WTC11 (cell line): ENCODE measurements around the gene FAHD1. TPM values are rescaled to one million over a fixed set of nuclear protein-coding genes. Genes with fewer than 3 reads are reported as not detected.

Source experiments
- ATAC-seq: fragments of 200-7000 bp; cut with Tn5 transposase; 2 replicates; pipeline ENCODE4 v1.10.0; 2021; ENCODE audit warnings: mild to moderate bottlenecking, moderate library complexity
- CTCF ChIA-PET: fragments of 300-600 bp; sonication (Branson Sonifier 250); formaldehyde crosslinking; loops from one replicate; lab custom pipeline; 2021; ENCODE audit warnings: antibody characterized with exemption; lab: Charles Lee
- POLR2A ChIA-PET: fragments of 350-600 bp; sonication (Branson Sonifier 250); formaldehyde crosslinking; loops from one replicate; lab custom pipeline; 2021; ENCODE audit warnings: antibody characterized with exemption; lab: Charles Lee
- DNase-seq: peaks from one replicate; pipeline ENCODE4 v3.0.0; 2021; ENCODE audit warnings: low spot score
- H3K27ac Mint-ChIP-seq: 2 replicates; pipeline ENCODE4 v1.8.0; 2021; ENCODE audit warnings: mixed read lengths
- H3K27me3 Mint-ChIP-seq: 2 replicates; pipeline ENCODE4 v1.8.0; 2021; ENCODE audit warnings: low read depth, mild to moderate bottlenecking, moderate library complexity, mixed read lengths
- H3K36me3 Mint-ChIP-seq: 2 replicates; pipeline ENCODE4 v1.8.0; 2021; ENCODE audit warnings: mixed read lengths
- H3K4me1 Mint-ChIP-seq: 2 replicates; pipeline ENCODE4 v1.8.0; 2022; ENCODE audit warnings: mixed read lengths
- H3K4me3 Mint-ChIP-seq: 2 replicates; pipeline ENCODE4 v1.8.0; 2021; ENCODE audit warnings: mild to moderate bottlenecking, moderate library complexity, mixed read lengths
- H3K9me3 Mint-ChIP-seq: 2 replicates; pipeline ENCODE4 v1.8.0; 2021; ENCODE audit warnings: mixed read lengths
- EMX1 ChIP-seq: fragments of 250-450 bp; sonication (Bioruptor Pico); IDR thresholded peaks from 2 replicates; pipeline ENCODE4 v1.8.0; 2021; ENCODE audit warnings: mild to moderate bottlenecking
- IRF2 ChIP-seq: sonication (generic); formaldehyde crosslinking; IDR thresholded peaks from 2 replicates; pipeline ENCODE4 v1.8.0; 2022; ENCODE audit warnings: low read depth, missing genetic modification reagents, borderline replicate concordance
- MXD4 ChIP-seq: fragments of 250-450 bp; sonication (Bioruptor Pico); IDR thresholded peaks from 2 replicates; pipeline ENCODE4 v1.8.0; 2021; ENCODE audit warnings: mild to moderate bottlenecking, moderate library complexity, borderline replicate concordance
- NFATC4 ChIP-seq: fragments of 250-450 bp; sonication (Bioruptor Pico); IDR thresholded peaks from 2 replicates; pipeline ENCODE4 v1.9.0; 2021; ENCODE audit warnings: mild to moderate bottlenecking
- NFYB ChIP-seq: sonication (generic); formaldehyde crosslinking; conservative IDR thresholded peaks from 2 replicates; pipeline ENCODE4 v1.8.0; 2022; ENCODE audit warnings: low read depth, missing genetic modification reagents
- SMAD3 ChIP-seq: sonication (generic); formaldehyde crosslinking; IDR thresholded peaks from 2 replicates; pipeline ENCODE4 v1.8.0; 2022; ENCODE audit warnings: missing genetic modification reagents, mild to moderate bottlenecking, borderline replicate concordance
- ZNF121 ChIP-seq: sonication (generic); formaldehyde crosslinking; IDR thresholded peaks from 2 replicates; pipeline ENCODE4 v1.8.0; 2023; ENCODE audit warnings: missing genetic modification reagents
- total RNA-seq: library from RNA; stranded (reverse); gene quantifications from 3 replicates; pipeline ENCODE4 v1.2.3, GENCODE V29; 2021
- TF ChIP-seq, protein P1 (sequence below): sonication (generic); formaldehyde crosslinking; conservative IDR thresholded peaks from 2 replicates; pipeline ENCODE4 v1.8.1; 2023; ENCODE audit warnings: mild to moderate bottlenecking, low read depth, missing genetic modification reagents, moderate library complexity
- TF ChIP-seq, protein P2 (sequence below): sonication (generic); formaldehyde crosslinking; IDR thresholded peaks from 2 replicates; pipeline ENCODE4 v1.8.1; 2023; ENCODE audit warnings: mild to moderate bottlenecking, moderate library complexity, missing genetic modification reagents
- TF ChIP-seq, protein P3 (sequence below): fragments of 200-600 bp; IDR thresholded peaks from 2 replicates; pipeline ENCODE4 v1.8.0; 2022; ENCODE audit warnings: antibody characterized with exemption
- TF ChIP-seq, protein P4 (sequence below): sonication (generic); formaldehyde crosslinking; IDR thresholded peaks from 2 replicates; pipeline ENCODE4 v1.8.0; 2023; ENCODE audit warnings: missing genetic modification reagents, mild to moderate bottlenecking, borderline replicate concordance
- TF ChIP-seq, protein P5 (sequence below): sonication (generic); formaldehyde crosslinking; IDR thresholded peaks from 2 replicates; pipeline ENCODE4 v1.8.1; 2023; ENCODE audit warnings: mild to moderate bottlenecking, missing genetic modification reagents, moderate library complexity

The FAHD1 gene
- total RNA-seq, 1 experiment from 2014 or later: 14.3 TPM

DNA sequence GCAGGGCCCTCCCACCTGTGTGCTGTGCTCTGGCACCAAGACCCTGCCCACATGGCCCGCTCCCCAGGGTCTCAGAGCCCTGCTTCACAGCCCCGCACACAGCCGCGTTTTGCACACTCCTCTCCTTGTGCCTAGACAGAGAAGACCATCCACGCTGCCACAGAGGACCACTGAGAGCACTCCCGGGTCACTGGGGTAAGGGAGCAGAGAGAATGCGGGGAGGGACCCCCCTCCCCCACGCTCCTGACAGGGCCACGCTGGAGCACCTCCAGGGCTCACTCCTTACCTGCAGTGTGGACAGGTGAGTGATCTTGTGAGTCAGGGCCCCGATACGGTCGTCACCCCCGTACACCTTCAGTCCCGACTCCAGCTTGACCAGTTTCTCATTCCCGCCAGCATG lies 7.4 kb upstream of the FAHD1 start (continued):
- TF ChIP-seq, protein P1, sequence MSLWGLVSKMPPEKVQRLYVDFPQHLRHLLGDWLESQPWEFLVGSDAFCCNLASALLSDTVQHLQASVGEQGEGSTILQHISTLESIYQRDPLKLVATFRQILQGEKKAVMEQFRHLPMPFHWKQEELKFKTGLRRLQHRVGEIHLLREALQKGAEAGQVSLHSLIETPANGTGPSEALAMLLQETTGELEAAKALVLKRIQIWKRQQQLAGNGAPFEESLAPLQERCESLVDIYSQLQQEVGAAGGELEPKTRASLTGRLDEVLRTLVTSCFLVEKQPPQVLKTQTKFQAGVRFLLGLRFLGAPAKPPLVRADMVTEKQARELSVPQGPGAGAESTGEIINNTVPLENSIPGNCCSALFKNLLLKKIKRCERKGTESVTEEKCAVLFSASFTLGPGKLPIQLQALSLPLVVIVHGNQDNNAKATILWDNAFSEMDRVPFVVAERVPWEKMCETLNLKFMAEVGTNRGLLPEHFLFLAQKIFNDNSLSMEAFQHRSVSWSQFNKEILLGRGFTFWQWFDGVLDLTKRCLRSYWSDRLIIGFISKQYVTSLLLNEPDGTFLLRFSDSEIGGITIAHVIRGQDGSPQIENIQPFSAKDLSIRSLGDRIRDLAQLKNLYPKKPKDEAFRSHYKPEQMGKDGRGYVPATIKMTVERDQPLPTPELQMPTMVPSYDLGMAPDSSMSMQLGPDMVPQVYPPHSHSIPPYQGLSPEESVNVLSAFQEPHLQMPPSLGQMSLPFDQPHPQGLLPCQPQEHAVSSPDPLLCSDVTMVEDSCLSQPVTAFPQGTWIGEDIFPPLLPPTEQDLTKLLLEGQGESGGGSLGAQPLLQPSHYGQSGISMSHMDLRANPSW (CRISPR knock-in tag): no peak
- TF ChIP-seq, protein P2, sequence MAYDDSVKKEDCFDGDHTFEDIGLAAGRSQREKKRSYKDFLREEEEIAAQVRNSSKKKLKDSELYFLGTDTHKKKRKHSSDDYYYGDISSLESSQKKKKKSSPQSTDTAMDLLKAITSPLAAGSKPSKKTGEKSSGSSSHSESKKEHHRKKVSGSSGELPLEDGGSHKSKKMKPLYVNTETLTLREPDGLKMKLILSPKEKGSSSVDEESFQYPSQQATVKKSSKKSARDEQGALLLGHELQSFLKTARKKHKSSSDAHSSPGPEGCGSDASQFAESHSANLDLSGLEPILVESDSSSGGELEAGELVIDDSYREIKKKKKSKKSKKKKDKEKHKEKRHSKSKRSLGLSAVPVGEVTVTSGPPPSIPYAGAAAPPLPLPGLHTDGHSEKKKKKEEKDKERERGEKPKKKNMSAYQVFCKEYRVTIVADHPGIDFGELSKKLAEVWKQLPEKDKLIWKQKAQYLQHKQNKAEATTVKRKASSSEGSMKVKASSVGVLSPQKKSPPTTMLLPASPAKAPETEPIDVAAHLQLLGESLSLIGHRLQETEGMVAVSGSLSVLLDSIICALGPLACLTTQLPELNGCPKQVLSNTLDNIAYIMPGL: no peak

DNA sequence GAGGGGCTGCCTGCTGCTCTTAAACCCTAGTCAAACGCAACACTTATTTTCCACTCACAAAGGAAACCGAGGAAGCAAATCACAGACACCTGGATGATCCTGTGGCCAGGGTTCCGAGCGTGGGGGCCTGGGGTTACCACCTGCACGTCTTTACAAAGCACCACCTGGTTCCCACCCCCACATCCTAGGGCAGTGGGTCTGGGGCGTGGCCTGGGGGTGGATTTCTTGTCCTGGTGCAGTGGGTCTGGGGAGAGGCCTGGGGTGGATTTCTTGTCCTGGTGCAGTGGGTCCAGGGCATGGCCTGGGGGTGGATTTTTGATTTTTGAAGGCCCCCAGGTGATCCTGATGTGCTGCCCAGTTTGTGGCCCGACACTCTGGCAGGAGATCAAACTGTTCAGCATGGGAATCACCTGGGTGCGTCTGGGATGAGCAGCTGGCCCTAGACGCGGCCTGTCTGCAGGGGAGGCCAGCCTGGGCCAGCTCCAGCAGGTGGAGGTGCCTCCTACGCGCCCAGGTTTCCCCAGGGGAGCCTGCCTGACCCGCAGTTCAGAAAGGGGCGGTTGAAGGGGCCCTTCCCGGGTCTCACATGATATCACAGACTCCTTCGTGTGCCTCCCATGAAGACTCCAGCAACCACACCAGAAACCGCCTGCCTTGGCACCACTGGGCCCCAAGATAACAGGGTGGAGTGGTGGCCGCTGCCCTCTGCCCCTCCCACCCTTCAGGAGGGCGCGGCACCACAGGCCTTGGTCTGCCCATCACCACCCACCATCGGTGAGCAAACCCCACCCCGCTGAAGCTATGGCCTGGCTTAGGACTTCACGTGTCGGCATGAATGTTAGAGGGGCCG lies 6.7 kb upstream of the FAHD1 start:
- TF ChIP-seq NFATC4 (CRISPR knock-in tag): no peak
- TF ChIP-seq SMAD3: no peak
- TF ChIP-seq, protein P3, sequence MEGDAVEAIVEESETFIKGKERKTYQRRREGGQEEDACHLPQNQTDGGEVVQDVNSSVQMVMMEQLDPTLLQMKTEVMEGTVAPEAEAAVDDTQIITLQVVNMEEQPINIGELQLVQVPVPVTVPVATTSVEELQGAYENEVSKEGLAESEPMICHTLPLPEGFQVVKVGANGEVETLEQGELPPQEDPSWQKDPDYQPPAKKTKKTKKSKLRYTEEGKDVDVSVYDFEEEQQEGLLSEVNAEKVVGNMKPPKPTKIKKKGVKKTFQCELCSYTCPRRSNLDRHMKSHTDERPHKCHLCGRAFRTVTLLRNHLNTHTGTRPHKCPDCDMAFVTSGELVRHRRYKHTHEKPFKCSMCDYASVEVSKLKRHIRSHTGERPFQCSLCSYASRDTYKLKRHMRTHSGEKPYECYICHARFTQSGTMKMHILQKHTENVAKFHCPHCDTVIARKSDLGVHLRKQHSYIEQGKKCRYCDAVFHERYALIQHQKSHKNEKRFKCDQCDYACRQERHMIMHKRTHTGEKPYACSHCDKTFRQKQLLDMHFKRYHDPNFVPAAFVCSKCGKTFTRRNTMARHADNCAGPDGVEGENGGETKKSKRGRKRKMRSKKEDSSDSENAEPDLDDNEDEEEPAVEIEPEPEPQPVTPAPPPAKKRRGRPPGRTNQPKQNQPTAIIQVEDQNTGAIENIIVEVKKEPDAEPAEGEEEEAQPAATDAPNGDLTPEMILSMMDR: no peak
- TF ChIP-seq IRF2 (CRISPR knock-in tag): no peak
- TF ChIP-seq, protein P4, sequence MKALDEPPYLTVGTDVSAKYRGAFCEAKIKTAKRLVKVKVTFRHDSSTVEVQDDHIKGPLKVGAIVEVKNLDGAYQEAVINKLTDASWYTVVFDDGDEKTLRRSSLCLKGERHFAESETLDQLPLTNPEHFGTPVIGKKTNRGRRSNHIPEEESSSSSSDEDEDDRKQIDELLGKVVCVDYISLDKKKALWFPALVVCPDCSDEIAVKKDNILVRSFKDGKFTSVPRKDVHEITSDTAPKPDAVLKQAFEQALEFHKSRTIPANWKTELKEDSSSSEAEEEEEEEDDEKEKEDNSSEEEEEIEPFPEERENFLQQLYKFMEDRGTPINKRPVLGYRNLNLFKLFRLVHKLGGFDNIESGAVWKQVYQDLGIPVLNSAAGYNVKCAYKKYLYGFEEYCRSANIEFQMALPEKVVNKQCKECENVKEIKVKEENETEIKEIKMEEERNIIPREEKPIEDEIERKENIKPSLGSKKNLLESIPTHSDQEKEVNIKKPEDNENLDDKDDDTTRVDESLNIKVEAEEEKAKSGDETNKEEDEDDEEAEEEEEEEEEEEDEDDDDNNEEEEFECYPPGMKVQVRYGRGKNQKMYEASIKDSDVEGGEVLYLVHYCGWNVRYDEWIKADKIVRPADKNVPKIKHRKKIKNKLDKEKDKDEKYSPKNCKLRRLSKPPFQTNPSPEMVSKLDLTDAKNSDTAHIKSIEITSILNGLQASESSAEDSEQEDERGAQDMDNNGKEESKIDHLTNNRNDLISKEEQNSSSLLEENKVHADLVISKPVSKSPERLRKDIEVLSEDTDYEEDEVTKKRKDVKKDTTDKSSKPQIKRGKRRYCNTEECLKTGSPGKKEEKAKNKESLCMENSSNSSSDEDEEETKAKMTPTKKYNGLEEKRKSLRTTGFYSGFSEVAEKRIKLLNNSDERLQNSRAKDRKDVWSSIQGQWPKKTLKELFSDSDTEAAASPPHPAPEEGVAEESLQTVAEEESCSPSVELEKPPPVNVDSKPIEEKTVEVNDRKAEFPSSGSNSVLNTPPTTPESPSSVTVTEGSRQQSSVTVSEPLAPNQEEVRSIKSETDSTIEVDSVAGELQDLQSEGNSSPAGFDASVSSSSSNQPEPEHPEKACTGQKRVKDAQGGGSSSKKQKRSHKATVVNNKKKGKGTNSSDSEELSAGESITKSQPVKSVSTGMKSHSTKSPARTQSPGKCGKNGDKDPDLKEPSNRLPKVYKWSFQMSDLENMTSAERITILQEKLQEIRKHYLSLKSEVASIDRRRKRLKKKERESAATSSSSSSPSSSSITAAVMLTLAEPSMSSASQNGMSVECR (CRISPR knock-in tag): no peak
- no peak for TF ChIP-seq NFYB (CRISPR knock-in tag)
- no peak for TF ChIP-seq MXD4 (CRISPR knock-in tag)
- TF ChIP-seq, protein P5, sequence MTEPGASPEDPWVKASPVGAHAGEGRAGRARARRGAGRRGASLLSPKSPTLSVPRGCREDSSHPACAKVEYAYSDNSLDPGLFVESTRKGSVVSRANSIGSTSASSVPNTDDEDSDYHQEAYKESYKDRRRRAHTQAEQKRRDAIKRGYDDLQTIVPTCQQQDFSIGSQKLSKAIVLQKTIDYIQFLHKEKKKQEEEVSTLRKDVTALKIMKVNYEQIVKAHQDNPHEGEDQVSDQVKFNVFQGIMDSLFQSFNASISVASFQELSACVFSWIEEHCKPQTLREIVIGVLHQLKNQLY (CRISPR knock-in tag): no peak
- no peak for TF ChIP-seq ZNF121 (CRISPR knock-in tag)
- TF ChIP-seq EMX1 (CRISPR knock-in tag): no peak
- H3K4me1 Mint-ChIP-seq: 0 out of 2 replicates have a peak, but pooled peaks cover 4% of the 10 kb centered on the region
- ATAC-seq: no peak
- H3K9me3 Mint-ChIP-seq: no peaks in the 10 kb centered on the region
- ChIA-PET POLR2A (no interaction called here), CTCF (no interaction called here)
- no peaks in the 10 kb centered on the region for H3K27me3 Mint-ChIP-seq
- no peak overlapping the region for H3K27ac Mint-ChIP-seq
- H3K36me3 Mint-ChIP-seq: peaks cover 3% of the 10 kb centered on the region
- H3K4me3 Mint-ChIP-seq: no peak overlapping the region
- no peak for DNase-seq
